Breast epithelium (tissue), 3 donors: ENCODE results near the gene ZFYVE16.

Experiments
- POLR2A ChIP-seq: fragments of 450-650 bp; IDR thresholded peaks from one replicate; pipeline ENCODE4 v1.6.1; 2016; ENCODE audit warnings: antibody characterized with exemption, mild to moderate bottlenecking, moderate library complexity
- POLR2AphosphoS5 ChIP-seq, 3 donors: sonication (generic); formaldehyde crosslinking; IDR thresholded peaks; one replicate each; pipeline ENCODE4 v1.6.1; 2017; ENCODE audit warnings: antibody characterized with exemption in 3 of 3
- TF ChIP-seq, protein P1 (sequence below), 3 donors: fragments of 450-650 bp; IDR thresholded peaks; one replicate each; pipeline ENCODE4 v1.5.1; 2016 to 2017; ENCODE audit warnings: antibody characterized with exemption in 3 of 3, mild to moderate bottlenecking in 3 of 3, moderate library complexity in 3 of 3

DNA sequence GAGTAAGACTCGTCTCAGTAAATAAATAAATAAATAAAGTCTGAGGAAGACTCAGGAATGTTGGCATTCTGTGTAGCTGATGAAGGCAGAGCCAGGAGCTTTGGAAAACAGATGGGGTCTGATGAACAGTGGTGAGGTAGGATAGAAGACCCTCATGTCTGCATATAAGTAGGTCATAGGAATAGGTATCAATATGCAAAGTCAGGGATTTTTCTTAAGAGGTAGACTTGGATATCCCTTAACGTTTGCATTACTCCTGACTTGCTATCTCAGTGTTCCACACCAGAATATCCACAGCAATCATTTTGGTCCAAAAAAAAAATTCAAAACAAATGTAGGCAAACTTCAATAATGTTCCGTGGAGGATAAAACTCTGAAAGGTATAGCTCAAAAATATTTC lies 31.3 kb upstream of the ZFYVE16 start:
- TF ChIP-seq POLR2AphosphoS5 (IDR thresholded peaks at IDR 0.05): no peak
- TF ChIP-seq, protein P1, sequence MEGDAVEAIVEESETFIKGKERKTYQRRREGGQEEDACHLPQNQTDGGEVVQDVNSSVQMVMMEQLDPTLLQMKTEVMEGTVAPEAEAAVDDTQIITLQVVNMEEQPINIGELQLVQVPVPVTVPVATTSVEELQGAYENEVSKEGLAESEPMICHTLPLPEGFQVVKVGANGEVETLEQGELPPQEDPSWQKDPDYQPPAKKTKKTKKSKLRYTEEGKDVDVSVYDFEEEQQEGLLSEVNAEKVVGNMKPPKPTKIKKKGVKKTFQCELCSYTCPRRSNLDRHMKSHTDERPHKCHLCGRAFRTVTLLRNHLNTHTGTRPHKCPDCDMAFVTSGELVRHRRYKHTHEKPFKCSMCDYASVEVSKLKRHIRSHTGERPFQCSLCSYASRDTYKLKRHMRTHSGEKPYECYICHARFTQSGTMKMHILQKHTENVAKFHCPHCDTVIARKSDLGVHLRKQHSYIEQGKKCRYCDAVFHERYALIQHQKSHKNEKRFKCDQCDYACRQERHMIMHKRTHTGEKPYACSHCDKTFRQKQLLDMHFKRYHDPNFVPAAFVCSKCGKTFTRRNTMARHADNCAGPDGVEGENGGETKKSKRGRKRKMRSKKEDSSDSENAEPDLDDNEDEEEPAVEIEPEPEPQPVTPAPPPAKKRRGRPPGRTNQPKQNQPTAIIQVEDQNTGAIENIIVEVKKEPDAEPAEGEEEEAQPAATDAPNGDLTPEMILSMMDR (IDR thresholded peaks at IDR 0.05): no peak
- no peak for TF ChIP-seq POLR2A
